ENCODE results near the gene CFAP73. TPM values are rescaled to one million over a fixed set of nuclear protein-coding genes. Genes with fewer than 3 reads are reported as not detected.

Gene CFAP73
- total RNA-seq, 6 experiments from 2014 or later: 0.15 TPM; not detected in 5

DNA sequence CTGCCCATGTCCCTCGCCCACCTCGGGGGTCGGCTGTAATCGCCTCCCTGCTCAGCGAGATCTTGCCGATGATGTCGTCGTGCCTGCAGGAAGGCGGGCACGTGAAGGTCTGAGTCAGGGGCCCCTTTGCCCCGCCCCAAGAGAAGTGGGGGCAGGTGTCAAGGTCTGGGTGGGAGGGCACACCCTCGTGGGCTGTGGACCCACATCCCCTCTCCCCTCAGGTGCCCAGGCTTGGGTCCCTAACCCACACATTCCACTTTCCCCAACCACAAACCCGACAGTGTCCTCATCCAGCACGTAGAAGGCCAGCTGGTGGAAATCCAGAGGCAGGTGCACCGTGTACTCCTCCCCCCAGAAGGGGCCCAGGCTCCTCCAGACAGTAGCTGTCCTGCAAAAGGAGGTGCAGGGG is 21.7 kb upstream of the CFAP73 start:
- intact Hi-C loops (cut with DNase I): no loop called here
- no peak for DNase-seq
- Histone ChIP-seq H3K4me1 (no peaks in the 10 kb centered on the region), H3K4me3 (no peak overlapping the region), H3K27ac (no peak overlapping the region), H3K27me3 (no peaks in the 10 kb centered on the region), H3K36me3 (no peaks in the 10 kb centered on the region), H3K9me3 (no peaks in the 10 kb centered on the region)
- no peak for ATAC-seq
- TF ChIP-seq CTCF (IDR thresholded peaks at IDR 0.05): no peak
- no CpG with 5 or more reads among the region's 15 CpGs for WGBS (ENCODE audit: insufficient coverage, low coverage, low lambda C conversion rate, missing lambda C conversion rate)

- 28% methylated on average over 8 of the region's 9 CpGs for WGBS (ENCODE audit: insufficient coverage, low coverage, low lambda C conversion rate, missing lambda C conversion rate)
- ATAC-seq: no peak
- Histone ChIP-seq H3K36me3 (no peaks in the 10 kb centered on the region), H3K9me3 (no peaks in the 10 kb centered on the region), H3K4me3 (no peak overlapping the region), H3K27ac (no peak overlapping the region), H3K4me1 (no peaks in the 10 kb centered on the region), H3K27me3 (no peaks in the 10 kb centered on the region)
- intact Hi-C loops (cut with DNase I): no loop called here
- peak in 1 of 3 donors; percentile 16 for DNase-seq
- TF ChIP-seq POLR2A (IDR thresholded peaks at IDR 0.05): no peak
- TF ChIP-seq CTCF (IDR thresholded peaks at IDR 0.05): no peak
Observed at GRCh38 chr12:113128802-113129663, 20.5 kb upstream of the CFAP73 start.

- no peaks in the 10 kb centered on the region for H3K4me1 ChIP-seq
- WGBS (ENCODE audit: insufficient coverage, low coverage, low lambda C conversion rate, missing lambda C conversion rate): 86% methylated on average over 7 of the region's 17 CpGs
- H3K36me3 ChIP-seq: no peaks in the 10 kb centered on the region
- DNase-seq: peak in 1 of 3 donors; percentile 27
- intact Hi-C loops (cut with DNase I): no loop called here
- ATAC-seq: no peak
- no peak for TF ChIP-seq CTCF (IDR thresholded peaks at IDR 0.05)
- TF ChIP-seq POLR2A (IDR thresholded peaks at IDR 0.05): no peak
- H3K9me3 ChIP-seq: no peaks in the 10 kb centered on the region
- no peak overlapping the region for H3K4me3 ChIP-seq
- no peaks in the 10 kb centered on the region for H3K27me3 ChIP-seq
- H3K27ac ChIP-seq: no peak overlapping the region
Observed at GRCh38 chr12:113129664-113130456, 19.7 kb upstream of the CFAP73 start.

GRCh38 chr12:113130457-113131135 is 18.9 kb upstream of the CFAP73 start:
- Histone ChIP-seq H3K9me3 (no peaks in the 10 kb centered on the region), H3K27ac (no peak overlapping the region), H3K4me1 (no peaks in the 10 kb centered on the region), H3K4me3 (no peak overlapping the region), H3K36me3 (no peaks in the 10 kb centered on the region), H3K27me3 (no peaks in the 10 kb centered on the region)
- DNase-seq (peak in 1 of 3 donors; percentile 46), ATAC-seq (peak in 1 of 4 donors; percentile 27)
- intact Hi-C loops (cut with DNase I): no loop called here
- TF ChIP-seq CTCF (IDR thresholded peaks at IDR 0.05) (peak in 1 of 4 donors; percentile 8), POLR2A (IDR thresholded peaks at IDR 0.05) (no peak)
- 38% methylated on average over 2 of the region's 18 CpGs for WGBS (ENCODE audit: insufficient coverage, low coverage, low lambda C conversion rate, missing lambda C conversion rate)

Data from right lobe of liver (tissue), 6 donors.